Bronchial epithelial cell (primary cell): ENCODE data around the gene PDE8A. TPM values are rescaled to one million over a fixed set of nuclear protein-coding genes. Genes with fewer than 3 reads are reported as not detected.
A peak's percentile ranks its signal among the peaks of the same experiment; 100 is the strongest.

Experiments used
- DNase-seq: peaks from one replicate; pipeline ENCODE4 v3.0.0-alpha.2; 2010; ENCODE audit warnings: low read depth
- FAIRE-seq: peaks from 2 replicates; lab custom pipeline; 2011; peaks lifted over from hg19 to GRCh38; lab: Jason Lieb, UNC
- H3K27me3 ChIP-seq: 2 replicates; pipeline ENCODE4 v1.5.1; 2011; ENCODE audit warnings: low read length; ENCODE audit not compliant: control insufficient read depth, insufficient read depth
- H3K36me3 ChIP-seq: 2 replicates; pipeline ENCODE4 v1.5.1; 2011; ENCODE audit warnings: low read length; ENCODE audit not compliant: control insufficient read depth, insufficient read depth
- H3K4me3 ChIP-seq: 2 replicates; pipeline ENCODE4 v1.5.1; 2011; ENCODE audit warnings: mild to moderate bottlenecking, low read depth, low read length, control low read depth
- total RNA-seq: library from RNA; depleted of rRNA; stranded (reverse); fragments of >200 nt; gene quantifications from 2 replicates; pipeline ENCODE4 v1.2.1, GENCODE V29; 2014
- TF ChIP-seq, protein P1 (sequence below): IDR thresholded peaks from 2 replicates; pipeline ENCODE4 v1.5.1; 2011; ENCODE audit warnings: mild to moderate bottlenecking, moderate library complexity, low read length, control low read depth, inconsistent platforms; ENCODE audit not compliant: insufficient read depth, severe bottlenecking

Gene PDE8A
- total RNA-seq, 1 donor from 2014 or later: 11.6 TPM

DNA sequence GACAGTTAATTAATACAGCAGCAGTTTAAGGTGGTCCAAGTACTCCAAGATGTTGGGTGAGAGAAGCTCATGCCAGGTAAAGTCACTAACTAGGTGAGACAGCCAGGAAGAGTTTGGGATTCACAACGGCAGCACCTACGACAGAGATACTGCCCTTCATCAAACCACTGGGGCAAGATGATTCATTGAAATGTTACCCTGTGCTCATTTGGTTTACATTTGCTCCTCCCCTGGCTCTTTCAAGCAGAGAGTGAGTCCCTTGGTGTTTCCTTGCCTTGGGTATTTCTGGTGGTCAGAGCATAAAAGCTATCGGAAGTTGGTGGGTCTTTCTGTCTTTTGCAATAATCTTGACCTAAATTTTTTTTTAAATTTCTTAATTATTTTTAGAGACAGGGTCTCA is 19.9 kb upstream of the PDE8A start:
- H3K4me3 ChIP-seq: no peak overlapping the region
- H3K36me3 ChIP-seq: no peaks in the 10 kb centered on the region
- FAIRE-seq: no peak
- H3K27me3 ChIP-seq: no peaks in the 10 kb centered on the region
- TF ChIP-seq, protein P1, sequence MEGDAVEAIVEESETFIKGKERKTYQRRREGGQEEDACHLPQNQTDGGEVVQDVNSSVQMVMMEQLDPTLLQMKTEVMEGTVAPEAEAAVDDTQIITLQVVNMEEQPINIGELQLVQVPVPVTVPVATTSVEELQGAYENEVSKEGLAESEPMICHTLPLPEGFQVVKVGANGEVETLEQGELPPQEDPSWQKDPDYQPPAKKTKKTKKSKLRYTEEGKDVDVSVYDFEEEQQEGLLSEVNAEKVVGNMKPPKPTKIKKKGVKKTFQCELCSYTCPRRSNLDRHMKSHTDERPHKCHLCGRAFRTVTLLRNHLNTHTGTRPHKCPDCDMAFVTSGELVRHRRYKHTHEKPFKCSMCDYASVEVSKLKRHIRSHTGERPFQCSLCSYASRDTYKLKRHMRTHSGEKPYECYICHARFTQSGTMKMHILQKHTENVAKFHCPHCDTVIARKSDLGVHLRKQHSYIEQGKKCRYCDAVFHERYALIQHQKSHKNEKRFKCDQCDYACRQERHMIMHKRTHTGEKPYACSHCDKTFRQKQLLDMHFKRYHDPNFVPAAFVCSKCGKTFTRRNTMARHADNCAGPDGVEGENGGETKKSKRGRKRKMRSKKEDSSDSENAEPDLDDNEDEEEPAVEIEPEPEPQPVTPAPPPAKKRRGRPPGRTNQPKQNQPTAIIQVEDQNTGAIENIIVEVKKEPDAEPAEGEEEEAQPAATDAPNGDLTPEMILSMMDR: no peak
- DNase-seq: no peak

DNA sequence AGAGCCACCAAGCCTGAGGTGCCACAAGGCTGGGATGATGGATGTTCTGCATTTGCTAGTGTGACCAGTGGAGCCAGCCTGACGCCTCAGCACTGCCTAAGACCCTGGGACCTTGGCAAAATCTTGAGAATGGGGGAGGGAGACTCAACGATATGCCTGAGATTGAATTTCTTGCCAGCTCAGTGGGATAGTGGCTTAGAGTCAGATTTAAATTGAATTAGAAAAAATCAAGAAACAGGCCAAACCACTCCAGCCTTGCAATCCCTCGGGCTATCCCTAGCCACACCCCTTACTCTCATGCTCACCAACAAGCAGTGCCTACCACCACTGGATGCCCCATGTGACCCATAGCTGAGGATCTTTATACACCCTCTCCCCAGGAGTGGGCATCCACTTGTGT is 18.7 kb upstream of the PDE8A start:
- DNase-seq: peak; percentile 47
- TF ChIP-seq, protein P1: no peak
- no peak for FAIRE-seq
- no peaks in the 10 kb centered on the region for H3K27me3 ChIP-seq
- H3K4me3 ChIP-seq: no peak overlapping the region
- no peaks in the 10 kb centered on the region for H3K36me3 ChIP-seq

DNA sequence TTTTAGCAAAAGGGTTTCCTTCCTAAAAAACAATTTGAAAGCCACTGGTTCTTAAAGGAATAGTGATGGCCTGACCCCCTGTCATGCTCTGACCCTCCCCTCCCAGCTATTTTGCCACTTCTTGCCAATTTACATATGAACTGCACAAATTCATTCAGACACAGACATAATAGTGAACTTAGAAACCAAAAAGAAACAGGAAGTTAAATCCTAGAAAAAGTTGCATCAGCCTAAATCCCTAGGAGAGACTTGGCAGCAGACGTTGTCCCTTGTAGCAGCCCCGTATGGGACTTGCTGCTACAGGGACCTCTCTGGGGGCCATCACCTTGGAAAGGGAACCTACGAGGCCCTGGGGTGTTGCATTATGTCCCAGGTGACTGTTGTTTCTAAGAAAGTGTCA is 14.3 kb upstream of the PDE8A start:
- DNase-seq (no peak), FAIRE-seq (no peak)
- Histone ChIP-seq H3K36me3 (no peaks in the 10 kb centered on the region), H3K27me3 (no peaks in the 10 kb centered on the region), H3K4me3 (no peak overlapping the region)
- TF ChIP-seq, protein P1: no peak

DNA sequence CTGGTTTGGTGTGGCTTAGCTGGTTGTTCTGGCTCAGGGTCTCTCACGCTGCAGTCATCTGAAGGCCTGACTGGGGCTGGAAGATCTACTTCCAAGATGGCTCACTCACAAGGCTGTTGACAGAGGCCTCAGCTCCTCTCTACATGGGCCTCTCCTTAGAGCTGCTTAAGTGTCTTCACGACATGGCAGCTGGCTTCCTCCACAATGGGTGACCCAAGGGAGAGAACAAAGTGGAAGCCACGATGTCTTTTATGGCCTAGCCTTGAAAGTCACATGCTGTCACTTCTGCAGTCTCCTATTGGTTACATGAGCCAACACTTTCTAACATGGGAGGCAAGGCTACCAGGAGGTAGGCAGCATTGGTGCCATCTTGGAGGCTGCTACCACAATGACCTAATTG is 13.4 kb upstream of the PDE8A start:
- Histone ChIP-seq H3K4me3 (no peak overlapping the region), H3K36me3 (no peaks in the 10 kb centered on the region), H3K27me3 (no peaks in the 10 kb centered on the region)
- FAIRE-seq: no peak
- DNase-seq: no peak
- TF ChIP-seq, protein P1: no peak

DNA sequence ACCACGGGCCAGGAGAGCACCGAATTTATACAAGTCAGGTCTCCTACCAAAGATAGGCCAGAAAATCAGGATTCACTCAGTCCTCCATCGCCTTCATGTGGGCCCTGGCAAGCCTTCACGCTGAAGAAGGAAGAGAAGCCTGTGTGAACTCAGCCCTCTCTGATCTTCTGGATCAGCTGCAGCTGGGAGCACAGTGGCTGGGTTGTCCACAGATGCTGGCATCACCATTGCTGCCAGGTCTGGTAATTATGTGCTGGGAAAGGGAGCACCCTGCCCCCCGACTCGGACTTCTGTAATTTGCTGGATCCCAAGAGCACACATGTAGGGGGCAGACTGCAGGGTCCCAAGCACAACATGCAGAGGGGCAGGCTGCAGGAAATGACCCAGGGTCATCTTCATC is 12.4 kb upstream of the PDE8A start:
- FAIRE-seq (no peak), DNase-seq (no peak)
- no peaks in the 10 kb centered on the region for H3K36me3 ChIP-seq
- H3K27me3 ChIP-seq: no peaks in the 10 kb centered on the region
- H3K4me3 ChIP-seq: no peak overlapping the region
- TF ChIP-seq, protein P1: no peak

DNA sequence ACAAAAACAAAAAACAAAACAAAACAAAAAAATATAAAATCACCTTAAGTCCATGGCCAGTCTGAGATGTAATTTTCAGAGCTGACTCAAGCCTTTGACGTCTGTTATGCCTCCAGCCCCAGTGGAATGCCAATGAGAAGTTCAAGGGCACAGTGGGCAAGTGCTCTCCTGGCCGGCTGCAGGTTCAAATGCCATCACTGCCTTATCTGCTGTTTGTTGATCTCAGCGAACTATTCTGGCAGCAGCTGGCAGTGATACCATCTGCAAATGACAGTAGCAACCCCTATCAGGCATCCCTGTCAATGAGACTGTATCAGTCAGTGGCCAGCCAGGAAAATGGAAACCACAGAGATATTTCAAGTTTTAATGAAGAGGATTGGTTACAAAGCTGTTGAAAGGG is 10.8 kb upstream of the PDE8A start:
- TF ChIP-seq, protein P1: no peak
- no peak overlapping the region for H3K4me3 ChIP-seq
- FAIRE-seq (no peak), DNase-seq (no peak)
- H3K36me3 ChIP-seq: no peaks in the 10 kb centered on the region
- H3K27me3 ChIP-seq: no peaks in the 10 kb centered on the region
